Activated CD8-positive, alpha-beta T cell treated with anti-CD3 and anti-CD28 coated beads for 36 hours (primary cell): ENCODE data around the gene SPAG16. TPM values are rescaled to one million over a fixed set of nuclear protein-coding genes. Genes with fewer than 3 reads are reported as not detected.

Experiments
- ATAC-seq: fragments of 200-7000 bp; cut with Tn5 transposase; one replicate; pipeline ENCODE4 v1.10.0; 2021; ENCODE audit warnings: mild to moderate bottlenecking, moderate library complexity
- CTCF ChIA-PET: fragments of 350-600 bp; sonication (Branson Sonifier 250); formaldehyde crosslinking; loops from one replicate; lab custom pipeline; 2021; ENCODE audit warnings: antibody characterized with exemption; lab: Charles Lee
- POLR2A ChIA-PET: fragments of 350-600 bp; sonication (Branson Sonifier 250); formaldehyde crosslinking; loops from one replicate; lab custom pipeline; 2021; ENCODE audit warnings: antibody characterized with exemption; lab: Charles Lee
- DNase-seq: peaks from one replicate; pipeline ENCODE4 v3.0.0-alpha.2; 2020
- H3K27ac Mint-ChIP-seq: one replicate; pipeline ENCODE4 v1.8.0; 2021; ENCODE audit warnings: mild to moderate bottlenecking, mixed read lengths
- H3K27me3 Mint-ChIP-seq: one replicate; pipeline ENCODE4 v1.8.0; 2021; ENCODE audit warnings: mixed read lengths
- H3K36me3 Mint-ChIP-seq: one replicate; pipeline ENCODE4 v1.8.0; 2021; ENCODE audit warnings: low read depth, mixed read lengths
- H3K4me1 Mint-ChIP-seq: one replicate; pipeline ENCODE4 v1.8.0; 2021; ENCODE audit warnings: low read depth, mixed read lengths
- H3K4me3 Mint-ChIP-seq: one replicate; pipeline ENCODE4 v1.8.0; 2021; ENCODE audit warnings: mild to moderate bottlenecking, moderate library complexity, mixed read lengths
- H3K9me3 Mint-ChIP-seq: one replicate; pipeline ENCODE4 v1.8.0; 2021; ENCODE audit warnings: mixed read lengths
- intact Hi-C: fragments of 100-400 bp; cut with micrococcal nuclease; formaldehyde crosslinking; loops from one replicate; pipeline ENCODE4 v1.10.0; 2022
- total RNA-seq, 2 experiments: library from RNA; stranded (reverse); gene quantifications; one replicate each; pipeline ENCODE4 v1.2.3, GENCODE V29; 2021
- TF ChIP-seq, protein P1 (sequence below): fragments of 200-600 bp; IDR thresholded peaks from one replicate; pipeline ENCODE4 v1.8.0; 2022; ENCODE audit warnings: antibody characterized with exemption, mild to moderate bottlenecking

The SPAG16 gene
- total RNA-seq, 2 experiments from 2014 or later = 9.4 to 11.7 TPM

DNA sequence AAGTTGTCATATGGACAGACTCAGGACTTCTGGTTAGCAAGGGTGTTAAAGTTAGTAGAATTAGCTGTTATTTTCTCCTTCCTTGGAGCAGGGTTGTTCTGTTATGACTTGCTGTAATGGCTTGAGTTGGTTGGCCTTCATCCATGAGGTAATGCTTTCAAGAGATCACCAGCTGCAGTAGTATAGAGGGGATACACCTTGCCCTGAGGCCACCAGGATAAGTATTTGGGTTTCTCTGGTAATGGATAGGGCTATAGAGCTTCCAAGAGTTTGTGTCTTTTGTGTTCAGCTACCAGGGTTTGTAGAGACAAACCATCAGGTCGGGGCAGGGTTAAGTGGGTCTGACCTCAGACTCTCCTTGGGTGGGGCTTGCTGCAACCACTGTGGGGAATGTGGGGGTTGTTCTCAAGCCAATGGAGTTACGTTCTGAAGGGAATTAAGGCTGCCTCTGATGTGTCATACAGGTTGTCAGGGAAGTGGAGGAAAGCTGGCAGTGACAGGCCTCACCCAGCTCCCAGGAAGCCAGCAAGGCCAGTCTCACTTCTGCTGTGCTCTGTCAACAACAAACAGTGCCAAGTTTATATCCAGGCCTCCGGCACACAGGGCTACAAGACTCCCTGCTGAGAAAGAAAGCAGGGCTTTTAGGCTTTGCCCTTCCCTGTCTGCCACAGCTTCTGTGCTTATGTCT lies 356.6 kb downstream of the SPAG16 start:
- DNase-seq (no peak), ATAC-seq (no peak)
- intact Hi-C loops = no loop called here
- H3K4me3 Mint-ChIP-seq = no peak overlapping the region
- ChIA-PET CTCF (no interaction called here), POLR2A (no interaction called here)
- no peaks in the 10 kb centered on the region for H3K27me3 Mint-ChIP-seq
- TF ChIP-seq, protein P1, sequence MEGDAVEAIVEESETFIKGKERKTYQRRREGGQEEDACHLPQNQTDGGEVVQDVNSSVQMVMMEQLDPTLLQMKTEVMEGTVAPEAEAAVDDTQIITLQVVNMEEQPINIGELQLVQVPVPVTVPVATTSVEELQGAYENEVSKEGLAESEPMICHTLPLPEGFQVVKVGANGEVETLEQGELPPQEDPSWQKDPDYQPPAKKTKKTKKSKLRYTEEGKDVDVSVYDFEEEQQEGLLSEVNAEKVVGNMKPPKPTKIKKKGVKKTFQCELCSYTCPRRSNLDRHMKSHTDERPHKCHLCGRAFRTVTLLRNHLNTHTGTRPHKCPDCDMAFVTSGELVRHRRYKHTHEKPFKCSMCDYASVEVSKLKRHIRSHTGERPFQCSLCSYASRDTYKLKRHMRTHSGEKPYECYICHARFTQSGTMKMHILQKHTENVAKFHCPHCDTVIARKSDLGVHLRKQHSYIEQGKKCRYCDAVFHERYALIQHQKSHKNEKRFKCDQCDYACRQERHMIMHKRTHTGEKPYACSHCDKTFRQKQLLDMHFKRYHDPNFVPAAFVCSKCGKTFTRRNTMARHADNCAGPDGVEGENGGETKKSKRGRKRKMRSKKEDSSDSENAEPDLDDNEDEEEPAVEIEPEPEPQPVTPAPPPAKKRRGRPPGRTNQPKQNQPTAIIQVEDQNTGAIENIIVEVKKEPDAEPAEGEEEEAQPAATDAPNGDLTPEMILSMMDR = no peak
- no peaks in the 10 kb centered on the region for H3K36me3 Mint-ChIP-seq
- H3K27ac Mint-ChIP-seq = no peak overlapping the region
- H3K4me1 Mint-ChIP-seq = no peaks in the 10 kb centered on the region
- H3K9me3 Mint-ChIP-seq = peaks cover under 1% of the 10 kb centered on the region

DNA sequence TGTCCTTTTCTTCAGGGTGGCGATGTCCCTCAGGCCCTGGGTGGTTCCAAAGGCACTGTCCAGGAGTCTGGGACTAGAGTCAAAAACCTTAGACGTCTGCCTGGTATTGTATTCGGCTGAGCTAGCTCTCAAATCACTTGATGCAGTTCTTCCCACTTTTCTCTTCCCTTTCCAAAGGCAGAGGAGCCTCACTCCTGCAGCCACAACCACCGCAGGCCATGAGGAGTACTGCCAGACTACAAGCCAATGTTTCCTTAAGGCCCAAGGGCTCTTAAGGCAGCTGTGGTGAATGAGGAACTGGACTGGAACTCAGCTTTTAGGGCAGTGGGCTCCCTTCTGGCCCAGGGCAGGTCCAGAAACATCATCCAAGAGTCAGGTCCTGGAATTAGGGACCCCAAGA lies 360.7 kb downstream of the SPAG16 start:
- TF ChIP-seq, protein P1 = no peak
- Mint-ChIP-seq H3K4me1 (no peaks in the 10 kb centered on the region), H3K27me3 (no peaks in the 10 kb centered on the region), H3K36me3 (no peaks in the 10 kb centered on the region), H3K4me3 (no peak overlapping the region), H3K9me3 (no peaks in the 10 kb centered on the region), H3K27ac (no peak overlapping the region)
- intact Hi-C loops = no loop called here
- DNase-seq (no peak), ATAC-seq (no peak)
- ChIA-PET POLR2A (no interaction called here), CTCF (no interaction called here)

DNA sequence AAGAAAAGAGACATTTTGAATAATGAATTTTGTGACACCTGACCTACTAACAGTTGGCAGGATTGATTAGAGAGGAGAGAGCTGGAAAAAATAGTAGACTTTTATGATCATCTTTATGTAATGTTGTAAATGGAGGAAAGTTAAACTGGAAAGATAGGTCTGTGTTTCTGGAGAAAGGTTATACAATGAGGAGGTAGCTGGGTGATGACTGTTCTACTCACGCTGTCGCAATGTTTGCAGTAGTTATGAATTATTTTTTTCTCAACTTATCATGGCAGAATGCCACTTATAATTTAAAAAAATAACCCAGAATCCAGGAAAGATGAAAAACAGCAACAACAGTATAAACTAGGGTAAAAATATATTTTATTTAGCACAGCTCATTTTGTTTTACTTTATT lies 364.9 kb downstream of the SPAG16 start:
- Mint-ChIP-seq H3K4me1 (no peaks in the 10 kb centered on the region), H3K27ac (no peak overlapping the region), H3K9me3 (no peaks in the 10 kb centered on the region), H3K27me3 (no peaks in the 10 kb centered on the region), H3K4me3 (no peak overlapping the region), H3K36me3 (no peaks in the 10 kb centered on the region)
- POLR2A ChIA-PET = no interaction called here
- CTCF ChIA-PET = interaction anchor here (1.2 kb wide), 1 partner anchor 10 kb away, joined by 3 read pairs; no protein-coding TSS in a partner anchor
- DNase-seq (no peak), ATAC-seq (no peak)
- intact Hi-C loops = no loop called here
- TF ChIP-seq, protein P1 = no peak

DNA sequence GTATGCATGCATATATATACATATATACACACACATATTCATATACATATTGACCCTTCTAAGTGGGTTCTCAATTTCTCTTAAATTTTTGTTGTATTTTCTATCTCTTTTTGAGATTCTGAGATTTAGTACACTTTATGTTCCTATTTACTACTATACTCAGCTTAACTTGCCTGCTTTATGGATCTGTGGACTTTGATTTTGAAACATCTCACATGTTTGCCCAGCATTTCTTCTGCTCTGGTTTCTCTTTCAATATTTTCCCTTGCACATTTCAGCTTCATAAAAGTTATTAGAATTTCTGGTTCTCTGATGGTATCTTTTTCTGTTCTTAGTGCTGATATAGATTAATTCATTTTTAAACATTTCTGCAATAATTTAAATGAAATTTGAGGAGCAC lies 380.6 kb downstream of the SPAG16 start:
- Mint-ChIP-seq H3K36me3 (no peaks in the 10 kb centered on the region), H3K4me3 (no peak overlapping the region), H3K4me1 (no peaks in the 10 kb centered on the region), H3K27ac (no peak overlapping the region), H3K27me3 (no peaks in the 10 kb centered on the region), H3K9me3 (peaks cover 7% of the 10 kb centered on the region)
- TF ChIP-seq, protein P1 = no peak
- CTCF ChIA-PET = no interaction called here
- ATAC-seq = no peak
- POLR2A ChIA-PET = no interaction called here
- no peak for DNase-seq
- intact Hi-C loops = no loop called here

DNA sequence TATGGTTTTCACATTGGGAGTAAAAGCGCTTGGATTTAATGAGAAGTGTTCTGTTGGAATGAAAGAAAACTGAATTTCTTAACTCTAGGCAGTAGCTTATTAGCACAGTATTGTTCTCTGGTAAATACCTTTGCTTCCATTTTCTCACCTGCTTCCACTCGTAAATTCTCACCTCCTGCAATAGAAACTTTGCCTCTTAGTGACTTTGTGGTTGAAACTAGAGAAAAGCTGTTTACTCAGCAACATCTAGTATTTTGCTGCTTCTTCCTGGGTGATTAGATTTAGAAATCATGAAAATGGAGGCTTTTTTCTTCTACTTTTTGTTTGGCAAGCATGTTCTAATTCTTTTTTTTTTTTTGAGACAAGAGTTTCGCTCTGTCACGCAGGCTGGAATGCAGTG lies 385.4 kb downstream of the SPAG16 start:
- ATAC-seq (no peak), DNase-seq (no peak)
- TF ChIP-seq, protein P1 = no peak
- Mint-ChIP-seq H3K27ac (no peak overlapping the region), H3K27me3 (no peaks in the 10 kb centered on the region), H3K4me3 (no peak overlapping the region), H3K4me1 (no peaks in the 10 kb centered on the region), H3K36me3 (no peaks in the 10 kb centered on the region), H3K9me3 (peaks cover 18% of the 10 kb centered on the region)
- ChIA-PET POLR2A (no interaction called here), CTCF (interaction anchor here (0.8 kb wide), 1 partner anchor 9 kb away, joined by 3 read pairs; no protein-coding TSS in a partner anchor)
- intact Hi-C loops = no loop called here
